CD4-positive, alpha-beta T cell treated with Interleukin-17A for 4 hours (primary cell): Measurements from ENCODE around the gene SYCE3.

Experiments
- DNase-seq: peaks from one replicate; pipeline ENCODE4 v3.0.0-alpha.2; 2020; ENCODE audit warnings: mixed read lengths

SYCE3 gene

GRCh38 chr22:50574383-50574755 lies 11.7 kb upstream of the SYCE3 start:
- DNase-seq: no peak

- DNase-seq: no peak
These were observed 11.0 kb upstream of the SYCE3 start for GRCh38 chr22:50573491-50574382.

GRCh38 chr22:50572965-50573364 lies 10.2 kb upstream of the SYCE3 start:
- no peak for DNase-seq

- no peak for DNase-seq
These were observed 8.8 kb upstream of the SYCE3 start for GRCh38 chr22:50571264-50572175.

GRCh38 chr22:50570861-50571260 lies 8.1 kb upstream of the SYCE3 start:
- DNase-seq: no peak

GRCh38 chr22:50569896-50570535 lies 7.3 kb upstream of the SYCE3 start:
- DNase-seq: no peak

- DNase-seq: no peak
These were observed 6.3 kb upstream of the SYCE3 start for GRCh38 chr22:50569041-50569459.

- DNase-seq: no peak
These were observed 5.9 kb upstream of the SYCE3 start for GRCh38 chr22:50568626-50569025.

GRCh38 chr22:50567721-50568252 lies 5.1 kb upstream of the SYCE3 start:
- no peak for DNase-seq

GRCh38 chr22:50564289-50564688 lies 1.6 kb upstream of the SYCE3 start:
- DNase-seq: no peak

GRCh38 chr22:50563413-50564160 lies 868 bp upstream of the SYCE3 start:
- no peak for DNase-seq

- DNase-seq: no peak
These were observed 1.0 kb downstream of the SYCE3 start for GRCh38 chr22:50561401-50562358.

GRCh38 chr22:50560034-50560433 lies 2.7 kb downstream of the SYCE3 start:
- no peak for DNase-seq

- no peak for DNase-seq
These were observed 6.0 kb downstream of the SYCE3 start for GRCh38 chr22:50556703-50557102.

GRCh38 chr22:50553310-50553709 lies 9.4 kb downstream of the SYCE3 start:
- DNase-seq: no peak

GRCh38 chr22:50551160-50551752 lies 11.5 kb downstream of the SYCE3 start:
- no peak for DNase-seq

GRCh38 chr22:50550395-50550794 lies 12.3 kb downstream of the SYCE3 start:
- no peak for DNase-seq

- DNase-seq: peak; percentile 37
These were observed 13.6 kb downstream of the SYCE3 start for GRCh38 chr22:50548921-50549790.
